ENCODE data around the gene WASHC2A. TPM values are rescaled to one million over a fixed set of nuclear protein-coding genes. Genes with fewer than 3 reads are reported as not detected.
"Not testable (repeated sequence)": the region's sequence is repeated elsewhere in the genome, so short reads cannot be mapped to it uniquely, and the experiment has no call there.

Gene WASHC2A
- total RNA-seq, 2 experiments from 2014 or later, result 22.2 to 22.5 TPM

- H3K4me1 Mint-ChIP-seq (ENCODE audit: low read depth); intact Hi-C loops (cut with micrococcal nuclease); CTCF ChIA-PET; H3K27ac Mint-ChIP-seq; POLR2A ChIA-PET; H3K4me3 Mint-ChIP-seq; H3K27me3 Mint-ChIP-seq; DNase-seq; H3K9me3 Mint-ChIP-seq: not testable (repeated sequence)
- peaks cover 30% of the 10 kb centered on the region for H3K36me3 Mint-ChIP-seq
These were observed 63.7 kb downstream of the WASHC2A start for GRCh38 chr10:50131245-50131965.

GRCh38 chr10:50132322-50132721 is 64.6 kb downstream of the WASHC2A start:
- CTCF ChIA-PET; intact Hi-C loops (cut with micrococcal nuclease); H3K9me3 Mint-ChIP-seq; DNase-seq; H3K27ac Mint-ChIP-seq; H3K4me1 Mint-ChIP-seq (ENCODE audit: low read depth); H3K4me3 Mint-ChIP-seq; POLR2A ChIA-PET; H3K27me3 Mint-ChIP-seq: not testable (repeated sequence)
- H3K36me3 Mint-ChIP-seq, result peaks cover 34% of the 10 kb centered on the region

- DNase-seq; POLR2A ChIA-PET; H3K9me3 Mint-ChIP-seq; H3K4me1 Mint-ChIP-seq (ENCODE audit: low read depth); intact Hi-C loops (cut with micrococcal nuclease); H3K27me3 Mint-ChIP-seq; H3K4me3 Mint-ChIP-seq; CTCF ChIA-PET; H3K27ac Mint-ChIP-seq: not testable (repeated sequence)
- H3K36me3 Mint-ChIP-seq, result peaks cover 34% of the 10 kb centered on the region
These were observed 65.1 kb downstream of the WASHC2A start for GRCh38 chr10:50132841-50133240.

GRCh38 chr10:50143512-50144174 is 75.9 kb downstream of the WASHC2A start:
- DNase-seq; H3K27me3 Mint-ChIP-seq; CTCF ChIA-PET; H3K36me3 Mint-ChIP-seq; H3K4me3 Mint-ChIP-seq; H3K4me1 Mint-ChIP-seq (ENCODE audit: low read depth); intact Hi-C loops (cut with micrococcal nuclease); H3K27ac Mint-ChIP-seq; POLR2A ChIA-PET; H3K9me3 Mint-ChIP-seq: not testable (repeated sequence)

GRCh38 chr10:50145575-50145974 is 77.8 kb downstream of the WASHC2A start:
- H3K4me3 Mint-ChIP-seq; DNase-seq; POLR2A ChIA-PET; H3K4me1 Mint-ChIP-seq (ENCODE audit: low read depth); H3K27ac Mint-ChIP-seq; H3K36me3 Mint-ChIP-seq; H3K9me3 Mint-ChIP-seq; CTCF ChIA-PET; H3K27me3 Mint-ChIP-seq; intact Hi-C loops (cut with micrococcal nuclease): not testable (repeated sequence)

- H3K36me3 Mint-ChIP-seq, result no peaks in the 10 kb centered on the region
- CTCF ChIA-PET, result no interaction called here
- intact Hi-C loops (cut with micrococcal nuclease), result no loop called here
- H3K9me3 Mint-ChIP-seq, result no peaks in the 10 kb centered on the region
- peaks cover 13% of the 10 kb centered on the region for H3K27me3 Mint-ChIP-seq
- H3K4me1 Mint-ChIP-seq (ENCODE audit: low read depth), result peaks cover 2% of the 10 kb centered on the region
- no peak overlapping the region for H3K4me3 Mint-ChIP-seq
- no peak overlapping the region for H3K27ac Mint-ChIP-seq
- POLR2A ChIA-PET, result no interaction called here
- no peak for DNase-seq
These were observed 85.1 kb downstream of the WASHC2A start for GRCh38 chr10:50152792-50153272.

GRCh38 chr10:50157868-50158267 is 90.1 kb downstream of the WASHC2A start:
- H3K9me3 Mint-ChIP-seq; intact Hi-C loops (cut with micrococcal nuclease); H3K36me3 Mint-ChIP-seq; H3K4me3 Mint-ChIP-seq; H3K4me1 Mint-ChIP-seq (ENCODE audit: low read depth); POLR2A ChIA-PET; H3K27me3 Mint-ChIP-seq; DNase-seq; H3K27ac Mint-ChIP-seq; CTCF ChIA-PET: not testable (repeated sequence)

GRCh38 chr10:50159856-50160255 is 92.1 kb downstream of the WASHC2A start:
- H3K36me3 Mint-ChIP-seq; H3K4me3 Mint-ChIP-seq; H3K4me1 Mint-ChIP-seq (ENCODE audit: low read depth); intact Hi-C loops (cut with micrococcal nuclease); H3K27me3 Mint-ChIP-seq; H3K27ac Mint-ChIP-seq; POLR2A ChIA-PET; H3K9me3 Mint-ChIP-seq; DNase-seq; CTCF ChIA-PET: not testable (repeated sequence)

- H3K4me3 Mint-ChIP-seq; H3K27me3 Mint-ChIP-seq; H3K27ac Mint-ChIP-seq; H3K4me1 Mint-ChIP-seq (ENCODE audit: low read depth); CTCF ChIA-PET; H3K9me3 Mint-ChIP-seq; POLR2A ChIA-PET; H3K36me3 Mint-ChIP-seq; DNase-seq; intact Hi-C loops (cut with micrococcal nuclease): not testable (repeated sequence)
These were observed 97.3 kb downstream of the WASHC2A start for GRCh38 chr10:50165038-50165437.

GRCh38 chr10:50167833-50168232 is 100.1 kb downstream of the WASHC2A start:
- H3K9me3 Mint-ChIP-seq; DNase-seq; H3K27me3 Mint-ChIP-seq; POLR2A ChIA-PET; H3K4me3 Mint-ChIP-seq; H3K4me1 Mint-ChIP-seq (ENCODE audit: low read depth); CTCF ChIA-PET; H3K27ac Mint-ChIP-seq; intact Hi-C loops (cut with micrococcal nuclease); H3K36me3 Mint-ChIP-seq: not testable (repeated sequence)

GRCh38 chr10:50169506-50169905 is 101.8 kb downstream of the WASHC2A start:
- POLR2A ChIA-PET; H3K9me3 Mint-ChIP-seq; H3K27ac Mint-ChIP-seq; H3K4me1 Mint-ChIP-seq (ENCODE audit: low read depth); H3K27me3 Mint-ChIP-seq; CTCF ChIA-PET; DNase-seq; H3K4me3 Mint-ChIP-seq; H3K36me3 Mint-ChIP-seq; intact Hi-C loops (cut with micrococcal nuclease): not testable (repeated sequence)

GRCh38 chr10:50174788-50175525 is 107.2 kb downstream of the WASHC2A start:
- H3K36me3 Mint-ChIP-seq; POLR2A ChIA-PET; intact Hi-C loops (cut with micrococcal nuclease); CTCF ChIA-PET; H3K4me1 Mint-ChIP-seq (ENCODE audit: low read depth); H3K27ac Mint-ChIP-seq; H3K4me3 Mint-ChIP-seq; DNase-seq; H3K9me3 Mint-ChIP-seq; H3K27me3 Mint-ChIP-seq: not testable (repeated sequence)
